Fibroblast of mammary gland (primary cell): ENCODE data around the gene KLHL12.
"Not testable (repeated sequence)": the region's sequence is repeated elsewhere in the genome, so short reads cannot be mapped to it uniquely, and the experiment has no call there.

Experiments
- DNase-seq: peaks from one replicate; pipeline ENCODE4 v3.0.0-alpha.2; 2010; ENCODE audit warnings: low read depth
- H3K4me3 ChIP-seq: 2 replicates; pipeline ENCODE4 v1.5.1; 2011; ENCODE audit warnings: low read depth, mild to moderate bottlenecking, low read length, moderate library complexity; ENCODE audit not compliant: control insufficient read depth
- TF ChIP-seq, protein P1 (sequence below): conservative IDR thresholded peaks from 2 replicates; pipeline ENCODE4 v1.5.1; 2011; ENCODE audit warnings: low read depth, low read length, inconsistent platforms; ENCODE audit not compliant: control insufficient read depth, insufficient read depth

KLHL12 gene

DNA sequence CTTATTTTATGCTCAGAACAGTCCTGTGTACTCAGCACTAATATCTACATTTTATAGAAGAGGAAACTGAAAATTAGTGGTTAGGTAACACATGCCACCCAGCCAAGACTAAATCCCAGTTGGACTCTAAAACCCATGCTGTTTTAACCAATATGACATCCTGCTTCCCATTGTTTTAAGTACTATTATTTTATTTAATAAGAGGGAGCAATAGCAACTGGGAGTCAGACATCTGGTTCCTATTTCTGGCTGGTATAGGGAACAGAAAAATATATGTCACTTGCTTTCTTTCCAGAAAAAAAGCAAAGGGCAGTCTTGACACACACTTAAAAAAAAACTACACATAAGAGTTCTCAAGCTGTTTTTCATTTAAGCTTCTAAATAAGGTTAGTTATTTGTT lies 11.9 kb downstream of the KLHL12 start:
- TF ChIP-seq, protein P1, sequence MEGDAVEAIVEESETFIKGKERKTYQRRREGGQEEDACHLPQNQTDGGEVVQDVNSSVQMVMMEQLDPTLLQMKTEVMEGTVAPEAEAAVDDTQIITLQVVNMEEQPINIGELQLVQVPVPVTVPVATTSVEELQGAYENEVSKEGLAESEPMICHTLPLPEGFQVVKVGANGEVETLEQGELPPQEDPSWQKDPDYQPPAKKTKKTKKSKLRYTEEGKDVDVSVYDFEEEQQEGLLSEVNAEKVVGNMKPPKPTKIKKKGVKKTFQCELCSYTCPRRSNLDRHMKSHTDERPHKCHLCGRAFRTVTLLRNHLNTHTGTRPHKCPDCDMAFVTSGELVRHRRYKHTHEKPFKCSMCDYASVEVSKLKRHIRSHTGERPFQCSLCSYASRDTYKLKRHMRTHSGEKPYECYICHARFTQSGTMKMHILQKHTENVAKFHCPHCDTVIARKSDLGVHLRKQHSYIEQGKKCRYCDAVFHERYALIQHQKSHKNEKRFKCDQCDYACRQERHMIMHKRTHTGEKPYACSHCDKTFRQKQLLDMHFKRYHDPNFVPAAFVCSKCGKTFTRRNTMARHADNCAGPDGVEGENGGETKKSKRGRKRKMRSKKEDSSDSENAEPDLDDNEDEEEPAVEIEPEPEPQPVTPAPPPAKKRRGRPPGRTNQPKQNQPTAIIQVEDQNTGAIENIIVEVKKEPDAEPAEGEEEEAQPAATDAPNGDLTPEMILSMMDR, result no peak
- DNase-seq, result no peak
- no peak overlapping the region for H3K4me3 ChIP-seq

- not testable (repeated sequence) for H3K4me3 ChIP-seq, DNase-seq
Measured at GRCh38 chr1:202912476-202912875, 14.6 kb downstream of the KLHL12 start.

- H3K4me3 ChIP-seq, result no peak overlapping the region
- DNase-seq, result no peak
- TF ChIP-seq, protein P1, result no peak
Measured at GRCh38 chr1:202909494-202909893, 17.5 kb downstream of the KLHL12 start.

- DNase-seq, result no peak
- TF ChIP-seq, protein P1, result no peak
- no peak overlapping the region for H3K4me3 ChIP-seq
Measured at GRCh38 chr1:202908998-202909397, 18.0 kb downstream of the KLHL12 start.

GRCh38 chr1:202905331-202905730 lies 21.7 kb downstream of the KLHL12 start:
- no peak overlapping the region for H3K4me3 ChIP-seq
- DNase-seq, result no peak
- TF ChIP-seq, protein P1, result no peak

DNA sequence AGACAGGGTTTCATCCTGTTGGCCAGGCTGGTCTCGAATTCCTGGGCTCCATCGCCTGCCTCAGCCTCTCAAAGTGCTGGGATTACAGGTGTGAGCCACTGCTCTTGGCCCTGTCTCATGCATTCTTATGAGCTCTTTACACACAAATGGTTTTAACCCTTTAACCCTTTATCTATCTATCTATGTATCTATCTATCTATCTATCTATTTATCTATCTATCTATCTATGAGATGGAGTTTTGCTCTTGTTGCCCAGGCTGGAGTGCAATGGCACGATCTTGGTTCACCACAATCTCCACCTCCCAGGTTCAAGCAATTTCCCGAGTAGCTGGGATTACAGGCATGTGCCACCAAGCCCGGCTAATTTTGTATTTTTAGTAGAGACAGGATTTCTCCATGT lies 23.2 kb downstream of the KLHL12 start:
- DNase-seq, H3K4me3 ChIP-seq: not testable (repeated sequence)

GRCh38 chr1:202901555-202901954 lies 25.5 kb downstream of the KLHL12 start:
- H3K4me3 ChIP-seq, result no peak overlapping the region
- TF ChIP-seq, protein P1, result no peak
- DNase-seq, result no peak

- TF ChIP-seq, protein P1, result no peak
- DNase-seq, result no peak
- no peak overlapping the region for H3K4me3 ChIP-seq
Measured at GRCh38 chr1:202892501-202892900, 34.5 kb downstream of the KLHL12 start.
